HG03060 (cell line): Measurements from ENCODE around the gene PFKM.

Source experiments
- ATAC-seq: cut with Tn5 transposase; IDR thresholded peaks from one replicate; pipeline ENCODE4 v1.9.1; 2021; ENCODE audit warnings: low read depth, moderate number of reproducible peaks; ENCODE audit not compliant: unreplicated experiment

The PFKM gene

GRCh38 chr12:48183876-48184548 lies 64.8 kb downstream of the PFKM start:
- no peak for ATAC-seq

GRCh38 chr12:48184549-48184922 lies 65.4 kb downstream of the PFKM start:
- ATAC-seq = no peak

- ATAC-seq = no peak
These were observed 66.2 kb downstream of the PFKM start for GRCh38 chr12:48185181-48185919.

GRCh38 chr12:48187916-48188695 lies 68.9 kb downstream of the PFKM start:
- no peak for ATAC-seq

GRCh38 chr12:48189331-48190125 lies 70.4 kb downstream of the PFKM start:
- no peak for ATAC-seq

- ATAC-seq = no peak
These were observed 71.9 kb downstream of the PFKM start for GRCh38 chr12:48191096-48191495.

- no peak for ATAC-seq
These were observed 73.7 kb downstream of the PFKM start for GRCh38 chr12:48192861-48193260.

- no peak for ATAC-seq
These were observed 74.5 kb downstream of the PFKM start for GRCh38 chr12:48193623-48194022.

- no peak for ATAC-seq
These were observed 75.6 kb downstream of the PFKM start for GRCh38 chr12:48194799-48195201.
